RKO (cell line): Measurements from ENCODE around the gene ATP12A.
"Not testable (repeated sequence)": the region's sequence is repeated elsewhere in the genome, so short reads cannot be mapped to it uniquely, and the experiment has no call there.

Experiments
- DNase-seq: peaks from one replicate; pipeline ENCODE4 v3.0.0-alpha.2; 2016; ENCODE audit warnings: low spot score

The ATP12A gene

DNA sequence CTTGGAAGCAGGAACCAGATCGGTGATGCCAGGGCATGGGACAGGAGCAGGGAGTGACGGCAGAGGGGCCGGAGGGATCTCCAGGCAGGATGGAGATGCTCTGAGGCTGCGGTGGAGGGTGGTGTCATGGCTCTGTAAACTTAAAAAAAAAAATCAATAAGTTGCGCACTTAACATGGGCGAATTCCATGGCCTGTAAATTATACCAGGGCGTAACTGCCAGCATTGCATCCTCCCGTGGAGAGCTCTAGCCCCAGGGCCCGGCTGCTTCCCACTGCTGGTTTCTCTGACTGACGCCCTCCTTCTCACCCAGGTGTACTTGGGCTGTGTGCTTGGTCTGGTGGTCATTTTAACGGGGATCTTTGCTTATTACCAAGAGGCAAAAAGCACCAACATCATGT, 8.7 kb downstream of the ATP12A start:
- no peak for DNase-seq

- no peak for DNase-seq
These were observed 11.2 kb downstream of the ATP12A start for GRCh38 chr13:24691381-24691780.

DNA sequence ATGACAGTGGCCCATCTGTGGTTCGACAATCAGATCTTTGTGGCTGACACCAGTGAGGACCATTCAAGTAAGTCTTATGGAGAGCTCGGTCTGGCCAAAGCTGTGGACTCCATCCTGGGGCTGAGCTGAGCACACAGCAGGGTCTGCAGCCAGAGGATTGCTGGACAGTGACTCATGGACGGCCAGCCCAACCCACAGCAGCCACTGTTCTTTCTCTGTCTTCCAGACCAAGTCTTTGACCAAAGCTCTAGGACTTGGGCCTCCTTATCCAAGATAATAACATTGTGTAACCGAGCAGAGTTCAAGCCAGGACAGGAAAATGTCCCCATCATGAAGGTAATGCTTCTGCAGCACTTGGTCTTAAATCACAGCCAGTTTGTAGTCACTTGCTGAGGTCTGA, 12.4 kb downstream of the ATP12A start:
- DNase-seq, result no peak

- peak; percentile 65 for DNase-seq
These were observed 13.8 kb downstream of the ATP12A start for GRCh38 chr13:24693862-24694471.

DNA sequence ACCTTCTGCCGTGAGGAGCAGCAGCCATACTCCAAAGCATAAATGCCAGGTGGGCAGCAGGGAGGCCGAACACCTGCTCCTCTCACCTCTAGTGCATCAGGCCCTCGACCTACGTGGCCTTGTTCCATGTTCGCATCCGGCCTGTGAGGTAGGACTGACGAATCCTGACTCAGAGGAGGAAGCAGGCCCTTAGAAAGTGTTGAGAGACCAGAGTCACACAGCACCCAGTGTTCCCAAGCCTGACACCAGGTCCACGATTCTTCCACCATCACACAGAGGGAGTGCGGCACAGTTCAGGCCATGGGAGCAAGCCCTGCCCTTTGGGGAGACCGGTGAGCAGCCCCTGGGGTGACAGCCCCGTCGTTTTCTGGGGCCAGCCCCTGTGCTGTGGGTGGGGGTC, 14.7 kb downstream of the ATP12A start:
- peak; percentile 30 for DNase-seq

DNA sequence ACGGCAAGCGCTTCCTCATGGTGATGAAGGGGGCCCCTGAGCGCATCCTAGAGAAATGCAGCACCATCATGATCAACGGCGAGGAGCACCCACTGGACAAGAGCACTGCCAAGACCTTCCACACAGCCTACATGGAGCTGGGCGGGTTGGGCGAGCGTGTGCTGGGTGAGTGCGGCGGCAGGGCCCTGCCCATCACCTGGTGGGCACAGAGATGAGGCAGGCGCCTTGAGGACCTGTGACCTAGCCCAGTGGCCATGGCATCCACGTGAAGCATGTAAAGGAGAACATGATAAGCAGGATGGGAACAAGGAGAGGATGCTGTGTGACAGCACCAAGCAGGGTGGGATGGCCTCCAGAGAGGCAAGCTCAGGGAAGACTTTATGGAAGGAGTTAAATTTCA, 18.5 kb downstream of the ATP12A start:
- no peak for DNase-seq

- no peak for DNase-seq
These were observed 19.3 kb downstream of the ATP12A start for GRCh38 chr13:24699541-24699940.

GRCh38 chr13:24700539-24700938, 20.3 kb downstream of the ATP12A start:
- DNase-seq, result no peak

- no peak for DNase-seq
These were observed 26.8 kb downstream of the ATP12A start for GRCh38 chr13:24706886-24707585.

DNA sequence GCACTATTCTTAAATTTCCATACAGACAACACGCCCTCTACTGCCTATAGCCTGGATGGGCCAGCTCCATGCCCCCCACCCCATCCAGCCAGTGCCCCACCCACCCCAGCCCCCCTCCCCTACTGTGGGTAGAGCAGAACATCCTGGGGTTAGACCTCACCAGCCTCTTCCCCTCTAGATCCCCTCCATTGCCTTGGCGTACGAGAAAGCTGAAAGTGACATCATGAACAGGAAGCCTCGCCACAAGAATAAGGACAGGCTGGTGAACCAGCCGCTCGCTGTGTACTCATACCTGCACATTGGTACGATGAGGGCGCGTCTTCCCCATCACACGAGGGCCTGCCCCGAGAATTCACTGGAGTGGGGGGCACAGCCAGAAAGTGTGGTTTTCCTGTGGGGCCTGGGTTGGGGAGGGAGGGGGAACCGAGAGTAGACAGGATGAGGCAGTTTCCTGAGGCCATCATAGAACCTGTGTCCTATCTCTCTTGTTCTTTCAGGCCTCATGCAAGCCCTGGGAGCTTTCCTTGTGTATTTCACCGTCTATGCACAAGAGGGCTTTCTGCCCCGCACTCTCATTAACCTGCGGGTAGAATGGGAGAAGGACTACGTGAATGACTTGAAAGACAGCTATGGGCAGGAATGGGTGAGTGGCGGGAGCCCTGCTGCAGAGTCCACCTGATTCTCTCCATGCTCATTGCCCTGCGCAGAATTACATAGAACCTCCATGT, 29.1 kb downstream of the ATP12A start:
- DNase-seq, result no peak

DNA sequence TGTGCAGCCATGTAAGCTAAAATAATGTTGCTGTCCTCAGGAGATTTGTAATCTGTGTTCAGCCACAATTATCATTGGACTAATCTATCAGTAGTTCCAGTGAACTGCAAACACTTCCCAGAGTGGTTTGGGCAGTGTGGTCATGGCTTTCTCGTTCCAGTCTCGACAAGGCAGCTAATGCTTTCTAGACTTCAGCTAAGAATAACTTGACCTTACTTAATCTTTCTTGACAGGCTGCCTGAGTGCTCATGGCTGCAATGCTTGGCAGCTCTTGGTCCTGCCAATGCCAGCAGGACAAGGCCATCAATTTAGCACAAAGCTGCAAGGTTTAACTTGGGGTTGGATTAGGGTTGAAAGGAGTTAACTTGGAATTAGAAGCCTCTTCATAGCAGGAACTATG, 32.8 kb downstream of the ATP12A start:
- no peak for DNase-seq

GRCh38 chr13:24716011-24716410, 35.8 kb downstream of the ATP12A start:
- DNase-seq, result no peak

DNA sequence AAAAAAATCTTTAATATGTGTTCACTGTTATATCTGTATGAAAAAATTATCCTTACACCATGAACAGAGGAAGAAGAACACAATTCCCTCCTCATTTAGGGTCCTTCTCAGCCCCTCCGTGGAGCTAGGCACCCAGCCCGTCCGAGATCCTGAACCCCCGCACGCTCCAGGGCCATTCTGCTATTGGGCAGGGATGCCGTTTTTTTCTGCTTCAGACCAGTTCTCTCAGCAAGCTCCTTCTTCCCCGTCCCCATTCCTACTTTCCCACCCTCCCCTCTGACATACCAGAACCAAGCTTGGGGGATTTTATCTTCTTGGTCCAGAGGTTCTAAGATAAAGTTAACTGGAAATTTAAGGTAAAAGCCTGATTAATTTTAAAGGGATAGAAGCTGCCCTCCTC, 36.2 kb downstream of the ATP12A start:
- DNase-seq, result no peak

GRCh38 chr13:24717217-24717616, 37.0 kb downstream of the ATP12A start:
- no peak for DNase-seq

DNA sequence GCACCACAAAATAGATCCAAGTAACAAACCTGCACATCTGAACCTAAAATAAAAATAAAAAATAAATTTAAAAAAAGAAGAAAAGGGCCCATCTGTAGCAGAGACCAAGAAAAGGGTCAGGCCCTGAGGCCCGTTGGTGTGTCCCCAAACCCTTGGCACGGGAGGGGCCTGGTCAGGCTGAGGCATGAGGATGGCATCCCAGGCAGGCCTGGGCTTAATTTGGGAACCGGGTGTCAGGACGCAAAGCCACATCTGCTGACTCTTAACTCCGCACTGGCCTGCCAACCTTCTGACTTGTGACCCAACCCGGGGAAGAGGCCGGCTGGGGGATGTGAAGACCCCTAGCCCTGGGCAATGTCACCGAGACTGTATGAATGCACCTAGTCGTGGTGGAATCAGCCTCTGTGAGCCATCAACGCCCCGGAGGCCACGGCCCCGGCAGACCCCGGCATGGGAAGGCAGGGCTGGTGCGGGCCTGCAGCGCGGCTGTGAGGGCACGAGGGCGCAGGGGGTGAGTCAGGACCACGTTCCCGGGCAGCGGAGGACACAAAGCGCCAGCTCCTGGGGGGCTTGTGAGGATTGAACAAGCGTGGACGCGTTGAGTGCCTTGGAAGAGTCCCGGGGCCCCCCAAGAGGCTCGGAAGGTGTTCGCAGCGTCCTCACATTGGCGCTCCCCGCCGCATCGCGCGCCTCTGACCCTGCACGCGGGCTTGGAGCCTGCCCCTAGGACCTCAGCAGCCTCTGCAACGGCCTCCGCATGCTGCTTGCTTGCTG, 38.2 kb downstream of the ATP12A start:
- no peak for DNase-seq

DNA sequence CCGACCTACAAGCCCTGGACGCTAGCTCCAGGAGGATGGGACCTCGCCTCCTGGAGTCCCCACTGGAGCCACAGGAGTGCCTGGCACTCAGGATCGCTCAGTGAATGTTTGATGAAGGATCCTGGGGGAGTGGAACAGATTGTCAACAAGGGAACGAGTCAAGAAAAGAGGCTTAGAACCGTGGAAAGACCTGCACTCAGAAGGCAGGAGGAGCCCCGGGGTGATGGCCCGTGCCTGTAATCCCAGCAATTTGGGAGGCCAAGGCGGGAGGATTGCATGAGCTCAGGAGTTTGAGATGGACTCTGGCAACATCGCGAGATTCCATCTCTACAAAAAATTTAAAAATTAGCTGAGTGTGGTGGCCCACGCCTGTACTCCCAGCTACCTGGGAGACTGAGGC, 38.9 kb downstream of the ATP12A start:
- no peak for DNase-seq

- no peak for DNase-seq
These were observed 43.0 kb downstream of the ATP12A start for GRCh38 chr13:24723206-24723605.

GRCh38 chr13:24724714-24725113, 44.5 kb downstream of the ATP12A start:
- DNase-seq, result no peak

GRCh38 chr13:24725379-24725778, 45.2 kb downstream of the ATP12A start:
- DNase-seq, result no peak

GRCh38 chr13:24727731-24728601, 47.8 kb downstream of the ATP12A start:
- peak; percentile 87 for DNase-seq

GRCh38 chr13:24730873-24731567, 50.8 kb downstream of the ATP12A start:
- DNase-seq, result not testable (repeated sequence)
